GM19463 (cell line): Measurements from ENCODE around the gene RAB3GAP2.
"Not testable (repeated sequence)": the region's sequence is repeated elsewhere in the genome, so short reads cannot be mapped to it uniquely, and the experiment has no call there.

ENCODE experiments used
- ATAC-seq: cut with Tn5 transposase; IDR thresholded peaks from one replicate; pipeline ENCODE4 v1.9.1; 2021; ENCODE audit warnings: mild to moderate bottlenecking, moderate library complexity; ENCODE audit not compliant: unreplicated experiment

The RAB3GAP2 gene

GRCh38 chr1:220291580-220291979 lies 19.3 kb upstream of the RAB3GAP2 start:
- ATAC-seq: no peak

GRCh38 chr1:220290140-220290761 lies 18.0 kb upstream of the RAB3GAP2 start:
- ATAC-seq: no peak

DNA sequence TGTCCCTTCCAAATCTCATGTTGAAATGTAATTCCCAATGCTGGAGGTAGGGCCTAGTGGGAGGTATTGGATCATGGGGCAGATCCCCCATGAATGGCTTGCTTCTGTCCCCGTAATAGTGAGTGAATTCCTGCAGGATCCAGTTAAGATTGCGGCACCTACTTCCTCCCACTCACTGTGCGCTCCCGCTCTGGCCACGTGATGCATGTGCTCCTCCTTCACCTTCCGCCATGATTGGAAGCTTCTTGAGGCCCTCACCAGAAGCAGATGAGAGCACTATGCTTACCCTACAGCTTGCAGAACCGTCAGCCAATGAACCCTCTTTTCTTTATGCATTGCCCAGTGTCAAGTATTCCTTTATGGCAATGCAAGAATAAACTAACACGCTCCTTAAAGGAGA lies 14.9 kb upstream of the RAB3GAP2 start:
- ATAC-seq: no peak

DNA sequence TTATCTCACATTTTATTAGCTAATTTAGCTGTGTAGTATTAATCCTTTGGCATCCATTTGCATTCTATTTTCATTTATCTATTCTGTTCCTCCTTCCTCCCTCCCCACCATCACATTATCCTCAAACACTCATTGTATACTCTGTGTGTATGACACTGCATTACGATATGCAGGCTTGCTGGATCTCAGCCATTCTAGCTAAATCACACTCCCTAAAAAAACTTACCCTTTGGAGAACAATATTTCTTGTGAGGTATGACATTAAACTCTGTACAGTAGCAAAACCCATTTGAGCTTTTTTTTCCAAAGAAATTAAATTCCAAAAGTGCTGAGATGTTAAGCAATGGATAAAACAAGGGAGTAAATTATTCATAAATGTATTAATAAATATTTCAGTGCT lies 11.4 kb upstream of the RAB3GAP2 start:
- ATAC-seq: no peak

DNA sequence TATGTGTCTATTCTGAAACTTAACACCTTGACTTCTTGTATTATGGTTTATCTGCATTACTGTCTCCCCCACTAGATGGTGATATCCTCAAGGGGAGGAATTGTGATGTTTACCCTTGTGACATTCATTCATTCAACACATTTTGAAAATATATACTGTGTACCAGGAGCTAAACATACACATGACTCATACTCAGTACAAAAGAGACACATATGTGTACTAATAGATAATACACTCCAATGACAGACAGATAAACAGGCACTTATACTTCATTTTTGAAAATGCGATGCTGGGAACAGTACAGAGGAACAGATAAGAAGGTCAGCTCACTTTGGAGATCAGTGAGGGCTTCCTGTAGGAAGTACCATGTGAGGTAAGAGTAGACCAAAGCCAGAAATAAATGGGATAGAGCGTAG lies 8.9 kb upstream of the RAB3GAP2 start:
- ATAC-seq: no peak

- ATAC-seq: no peak
Measured at GRCh38 chr1:220280249-220280648, 8.0 kb upstream of the RAB3GAP2 start.

- no peak for ATAC-seq
Measured at GRCh38 chr1:220278991-220279390, 6.7 kb upstream of the RAB3GAP2 start.

DNA sequence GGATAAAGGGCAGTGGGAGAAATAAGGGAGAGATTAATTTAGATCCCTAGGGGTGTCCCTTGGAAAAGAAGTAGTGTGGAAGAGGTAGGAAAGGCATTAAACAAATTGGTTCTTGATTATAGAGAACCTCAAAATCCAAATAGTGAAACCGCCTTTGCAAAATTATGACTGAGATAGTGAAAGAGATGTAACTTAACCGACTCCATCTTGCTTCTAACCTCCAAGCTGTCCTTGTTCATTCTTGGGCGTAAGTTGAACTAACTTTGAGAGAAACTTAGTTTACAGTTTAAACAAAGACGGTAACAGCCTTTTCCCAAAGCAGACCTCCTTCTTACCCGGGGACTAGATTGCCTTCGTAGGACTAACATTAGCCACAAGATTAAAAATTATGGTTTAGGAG lies 3.2 kb upstream of the RAB3GAP2 start:
- ATAC-seq: no peak

DNA sequence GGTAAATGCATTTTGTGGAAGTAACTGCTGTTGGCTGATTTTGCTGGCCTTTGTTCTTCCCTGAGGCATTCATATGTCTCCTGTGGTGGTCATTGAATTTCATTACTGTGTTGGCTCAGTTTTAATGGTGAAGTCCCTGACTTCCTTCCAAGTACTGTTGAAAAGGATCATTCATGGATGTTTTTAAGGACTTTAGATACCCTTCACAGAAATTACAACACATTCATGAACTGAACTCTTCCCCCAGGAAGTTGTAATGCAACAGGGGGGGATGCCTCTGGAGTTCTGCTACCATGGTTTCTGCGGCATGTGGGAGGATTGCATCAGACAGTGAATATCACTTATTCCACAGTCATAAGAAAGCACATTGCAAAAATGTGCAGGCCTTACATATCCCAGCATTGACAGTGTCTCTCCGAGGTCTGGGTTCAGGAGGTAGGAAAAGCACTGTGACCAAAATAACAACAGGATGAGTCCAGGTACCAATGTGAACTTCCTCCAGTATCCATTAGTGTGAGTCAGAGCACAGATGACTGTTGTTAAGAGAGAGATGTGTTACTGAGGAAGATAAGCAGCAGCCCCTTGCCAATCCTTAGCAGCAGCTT lies 2.1 kb upstream of the RAB3GAP2 start:
- no peak for ATAC-seq

DNA sequence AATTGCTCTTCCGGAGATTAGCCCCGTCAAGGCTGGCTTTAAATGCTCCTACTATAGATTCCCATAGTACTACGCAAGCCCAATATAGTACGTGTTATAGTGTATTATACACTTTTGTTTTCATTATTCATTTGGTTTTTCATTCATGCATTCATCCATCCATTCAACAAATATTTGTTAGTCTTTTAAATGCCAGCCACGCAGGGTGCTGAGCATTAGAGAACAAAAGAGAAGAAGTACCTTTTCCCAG lies 513 bp upstream of the RAB3GAP2 start:
- no peak for ATAC-seq

DNA sequence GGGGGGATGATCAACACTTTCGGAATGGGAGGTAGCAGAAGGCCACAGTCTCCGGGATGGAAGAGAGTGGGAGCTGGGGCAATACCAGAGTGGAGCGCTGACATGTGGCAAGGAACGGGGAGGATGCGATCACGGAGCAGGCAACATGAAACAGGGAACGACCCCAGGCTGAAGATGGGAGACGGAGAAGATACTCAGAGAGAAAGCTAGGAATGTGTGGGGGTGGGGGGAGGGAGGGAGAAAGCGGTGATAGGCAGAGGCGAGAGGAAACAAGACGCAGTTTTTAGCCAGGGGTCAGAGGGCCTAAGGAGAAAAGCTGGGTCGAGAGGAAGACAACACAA lies 577 bp downstream of the RAB3GAP2 start:
- no peak for ATAC-seq

GRCh38 chr1:220269036-220269435 lies 3.2 kb downstream of the RAB3GAP2 start:
- ATAC-seq: no peak

- ATAC-seq: no peak
Measured at GRCh38 chr1:220267630-220268029, 4.6 kb downstream of the RAB3GAP2 start.

- ATAC-seq: not testable (repeated sequence)
Measured at GRCh38 chr1:220260228-220260627, 12.0 kb downstream of the RAB3GAP2 start.

DNA sequence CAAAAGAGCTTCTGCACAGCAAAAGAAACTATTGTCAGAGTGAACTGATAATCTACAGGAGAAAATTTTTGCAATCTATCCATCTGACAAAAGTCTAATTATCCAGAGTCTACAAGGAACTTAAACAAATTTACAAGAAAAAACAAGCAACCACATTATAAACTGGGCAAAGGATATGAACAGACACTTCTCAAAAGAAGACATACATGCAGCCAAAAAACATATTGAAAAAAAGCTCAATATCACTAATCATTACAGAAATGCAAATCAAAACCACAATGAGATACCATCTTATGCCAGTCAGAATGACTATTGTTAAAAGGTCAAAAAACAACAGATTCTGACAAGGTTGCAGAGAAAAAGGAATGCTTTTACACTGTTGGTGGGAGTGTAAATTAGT lies 12.5 kb downstream of the RAB3GAP2 start:
- not testable (repeated sequence) for ATAC-seq

DNA sequence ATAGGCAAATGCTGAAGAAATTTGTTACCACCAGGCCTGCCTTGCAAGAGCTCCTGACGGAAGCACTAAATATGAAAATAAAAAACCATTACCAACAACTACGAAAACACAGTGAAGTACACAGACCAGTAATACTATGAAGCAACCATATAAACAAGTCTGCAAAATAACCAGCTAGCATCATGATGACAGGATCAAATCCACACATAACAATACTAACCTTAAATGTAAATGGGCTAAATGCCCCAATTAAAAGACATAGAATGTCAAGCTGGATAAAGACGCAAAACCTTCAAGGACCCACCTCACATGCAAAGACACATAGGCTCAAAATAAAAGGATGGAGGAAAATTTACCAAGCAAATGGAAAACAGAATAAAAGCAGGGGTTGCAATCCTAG lies 16.1 kb downstream of the RAB3GAP2 start:
- ATAC-seq: not testable (repeated sequence)

GRCh38 chr1:220255204-220255603 lies 17.0 kb downstream of the RAB3GAP2 start:
- no peak for ATAC-seq

DNA sequence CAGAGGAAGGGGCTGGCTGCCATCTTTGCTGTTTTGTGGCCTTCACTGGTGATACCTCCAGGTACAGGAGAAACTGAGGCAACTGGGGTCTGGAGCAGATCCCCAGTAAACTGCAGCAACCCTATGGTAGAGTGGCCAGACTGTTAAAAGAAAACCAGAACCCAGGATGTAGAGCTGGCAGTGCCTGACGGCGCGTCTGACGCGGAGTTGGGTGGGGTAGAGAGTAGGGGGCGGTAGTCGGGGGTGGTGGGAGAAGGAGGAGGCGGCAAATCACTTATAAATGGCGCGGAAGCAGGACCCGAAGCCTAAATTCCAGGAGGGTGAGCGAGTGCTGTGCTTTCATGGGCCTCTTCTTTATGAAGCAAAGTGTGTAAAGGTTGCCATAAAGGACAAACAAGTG lies 19.0 kb downstream of the RAB3GAP2 start:
- ATAC-seq: not testable (repeated sequence)

- no peak for ATAC-seq
Measured at GRCh38 chr1:220251272-220251671, 21.0 kb downstream of the RAB3GAP2 start.

- ATAC-seq: no peak
Measured at GRCh38 chr1:220250681-220251080, 21.6 kb downstream of the RAB3GAP2 start.

- no peak for ATAC-seq
Measured at GRCh38 chr1:220249522-220249921, 22.7 kb downstream of the RAB3GAP2 start.

- ATAC-seq: not testable (repeated sequence)
Measured at GRCh38 chr1:220248715-220249265, 23.5 kb downstream of the RAB3GAP2 start.

GRCh38 chr1:220245900-220246299 lies 26.4 kb downstream of the RAB3GAP2 start:
- not testable (repeated sequence) for ATAC-seq
